Measurements from ENCODE around the gene CFAP97. TPM values are rescaled to one million over a fixed set of nuclear protein-coding genes. Genes with fewer than 3 reads are reported as not detected.

Gene CFAP97
- total RNA-seq (10 to 100 TPM; 29.8 to 35.3 (median 31.8) TPM), total RNA-seq (56.2 to 182 (median 88.9) reads per million in 29 experiments)
- total RNA-seq (2013), result 43.6 TPM

DNA sequence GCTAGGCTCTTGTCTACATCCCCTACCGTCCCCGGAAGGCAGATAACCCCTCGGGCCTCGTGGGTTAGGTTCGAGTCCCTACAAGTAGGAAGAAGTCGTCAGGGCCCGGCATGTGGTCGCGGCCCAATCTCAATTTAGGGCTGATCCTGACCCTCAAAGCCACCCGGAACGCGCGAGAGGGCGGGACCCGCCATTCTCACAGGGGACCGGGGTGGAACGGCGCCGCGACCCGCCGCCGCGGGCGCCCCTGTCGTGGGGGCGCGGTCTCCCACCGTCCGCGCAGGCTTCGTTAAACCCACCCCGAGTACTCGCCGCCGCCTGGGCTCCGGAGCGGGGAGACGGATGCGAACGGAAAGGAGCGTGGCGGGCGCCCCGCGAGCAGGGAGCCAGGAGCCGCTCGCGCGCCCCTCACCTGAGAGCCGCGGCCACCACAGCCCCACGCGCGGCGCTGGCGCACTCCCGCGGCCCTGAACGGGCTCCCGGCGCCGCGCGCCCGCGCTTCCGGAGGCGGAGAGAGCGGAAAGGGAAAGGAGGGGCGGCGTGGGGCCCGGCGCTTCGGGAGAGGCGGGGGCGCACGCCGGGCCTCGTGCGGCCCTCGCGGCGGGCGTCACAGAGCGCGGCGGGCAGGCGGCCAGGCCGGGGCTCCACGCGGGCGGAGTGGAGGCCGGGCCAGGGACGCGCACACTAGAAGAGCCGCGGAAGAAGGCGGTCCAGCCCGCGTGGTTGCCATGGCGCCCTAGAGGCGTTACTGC is at the start of gene CFAP97:
Gene CFAP97, minus strand, starts transcription at position 515 of the 752 bp plus-strand sequence. CDS start 12,804 bp downstream, outside the sequence.
- Histone ChIP-seq H3K27me3 (replicated peaks in 1 of 2; ENCODE audit: control insufficient read depth in 2 of 2, extremely low read depth in 1 of 2, insufficient read depth in 2 of 2, low read length in 1 of 2) (no peaks in the 10 kb centered on the region), H3K4me3 (ENCODE audit: control insufficient read depth in 1 of 2, extremely low read depth in 1 of 2, low read length in 1 of 2) (peak within 1 kb of the TSS; percentile 64 to 72), H3K9me3 (no peaks in the 10 kb centered on the region), H3K27ac (ENCODE audit: low read length) (peak within 1 kb of the TSS; percentile 84), H3K36me3 (ENCODE audit: control insufficient read depth in 2 of 2, extremely low read depth in 1 of 2, insufficient read depth in 1 of 2, low read length in 1 of 2) (no peaks in the 10 kb centered on the region), H3K4me1 (ENCODE audit: control insufficient read depth in 1 of 2, extremely low read depth in 1 of 2, insufficient read depth in 2 of 2, low read length in 2 of 2) (peaks cover 19 to 32% of the 10 kb centered on the region in 2 experiments)
- Mint-ChIP-seq H3K36me3 (peaks cover 4% of the 10 kb centered on the region), H3K4me3 (peak within 1 kb of the TSS; percentile 93 to 95 (median 95)), H3K9me3 (no peaks in the 10 kb centered on the region), H3K27me3 (no peaks in the 10 kb centered on the region), H3K4me1 (peaks cover 48 to 57% (median 49%) of the 10 kb centered on the region in 3 donors), H3K27ac (peak within 1 kb of the TSS; percentile 97 to 99)
- ChIA-PET CTCF (interaction anchor here in 1 of 2 donors (0.9 kb wide), 1 partner anchor 51 kb away, joined by 4 read pairs; no protein-coding TSS in a partner anchor), POLR2A (no interaction called here)
- under 1% methylated on average over 103 of the region's 103 CpGs for WGBS (ENCODE audit: insufficient coverage)
- DNase-seq (peak; percentile 68 to 92 (median 79)), ATAC-seq (replicated peaks in 1 of 4) (peak; percentile 83 to 86 (median 85))

DNA sequence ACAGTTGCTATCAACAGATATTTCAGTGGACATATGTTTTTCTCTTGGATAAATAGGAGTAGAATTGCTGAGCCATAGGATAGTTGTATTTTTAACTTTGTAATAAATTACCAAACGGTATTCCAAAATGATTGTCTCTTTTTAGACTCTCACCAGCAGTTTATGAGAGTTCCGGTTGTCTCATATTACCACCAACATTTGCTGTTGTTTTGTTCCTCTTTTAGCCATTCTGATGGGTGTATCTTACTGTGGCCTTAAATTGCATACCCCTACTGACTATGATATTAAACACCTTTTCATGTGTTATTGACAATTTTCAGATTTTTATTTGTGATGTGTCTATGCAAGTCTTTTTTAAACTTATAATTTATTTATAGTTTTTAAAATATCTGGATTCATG is 45.3 kb upstream of the CFAP97 start:
- peaks cover 22% of the 10 kb centered on the region for H3K36me3 Mint-ChIP-seq
- no CpG with 5 or more reads among the region's 2 CpGs for whole genome bisulfite sequencing (ENCODE audit: insufficient coverage)
- no peaks in the 10 kb centered on the region for H3K9me3 ChIP-seq
- no peaks in the 10 kb centered on the region for H3K27me3 ChIP-seq (replicated peaks in 1 of 2; ENCODE audit: control insufficient read depth in 2 of 2, extremely low read depth in 1 of 2, insufficient read depth in 2 of 2, low read length in 1 of 2)
- ATAC-seq (replicated peaks in 1 of 4), result no peak
- no peaks in the 10 kb centered on the region for H3K27me3 Mint-ChIP-seq
- peaks cover 3% of the 10 kb centered on the region in 2 experiments for H3K4me1 ChIP-seq (ENCODE audit: control insufficient read depth in 1 of 2, extremely low read depth in 1 of 2, insufficient read depth in 2 of 2, low read length in 2 of 2)
- no peak overlapping the region for H3K27ac ChIP-seq (ENCODE audit: low read length)
- CTCF ChIA-PET, result no interaction called here
- no peak overlapping the region for H3K27ac Mint-ChIP-seq
- no peak overlapping the region for H3K4me3 Mint-ChIP-seq
- no peaks in the 10 kb centered on the region for H3K36me3 ChIP-seq (ENCODE audit: control insufficient read depth in 2 of 2, extremely low read depth in 1 of 2, insufficient read depth in 1 of 2, low read length in 1 of 2)
- no peak for DNase-seq
- H3K4me1 Mint-ChIP-seq, result peaks cover 22 to 42% (median 30%) of the 10 kb centered on the region in 3 donors
- no peaks in the 10 kb centered on the region for H3K9me3 Mint-ChIP-seq
- H3K4me3 ChIP-seq (ENCODE audit: control insufficient read depth in 1 of 2, extremely low read depth in 1 of 2, low read length in 1 of 2), result no peak overlapping the region
- POLR2A ChIA-PET, result no interaction called here

DNA sequence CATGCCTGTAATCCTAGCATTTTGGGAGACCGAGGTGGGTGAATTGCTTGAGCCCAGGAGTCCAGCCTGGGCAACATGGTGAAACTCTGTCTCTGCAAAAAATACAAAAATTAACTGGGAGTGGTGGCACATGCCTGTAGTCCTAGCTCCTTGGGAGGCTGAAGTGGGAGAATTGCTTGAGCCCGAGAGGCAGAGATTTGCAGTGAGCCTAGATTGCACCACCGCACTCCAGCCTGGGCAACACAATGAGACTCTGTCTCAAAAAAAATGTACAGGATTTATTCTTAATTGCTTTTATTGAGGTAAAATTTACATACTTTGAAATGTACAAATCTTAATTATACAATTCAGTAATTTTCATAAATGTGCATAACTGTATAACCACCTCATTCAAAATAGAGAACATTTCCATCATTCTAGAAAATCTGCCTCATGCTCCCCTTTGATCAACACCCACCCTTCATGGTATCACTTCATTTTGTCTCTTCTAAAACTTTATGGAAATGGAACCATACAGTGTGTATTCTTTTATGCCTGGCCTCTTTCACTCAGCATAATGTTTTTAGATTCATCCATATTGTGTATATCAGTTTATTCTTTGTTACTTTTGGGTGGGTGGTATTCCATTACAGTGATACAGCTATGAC is 44.7 kb upstream of the CFAP97 start:
- Mint-ChIP-seq H3K27me3 (no peaks in the 10 kb centered on the region), H3K27ac (no peak overlapping the region), H3K9me3 (no peaks in the 10 kb centered on the region), H3K4me3 (no peak overlapping the region), H3K36me3 (peaks cover 21% of the 10 kb centered on the region), H3K4me1 (peaks cover 17 to 36% (median 24%) of the 10 kb centered on the region in 3 donors)
- 86% methylated on average over 2 of the region's 3 CpGs for WGBS (ENCODE audit: insufficient coverage)
- Histone ChIP-seq H3K27ac (ENCODE audit: low read length) (no peak overlapping the region), H3K27me3 (replicated peaks in 1 of 2; ENCODE audit: control insufficient read depth in 2 of 2, extremely low read depth in 1 of 2, insufficient read depth in 2 of 2, low read length in 1 of 2) (no peaks in the 10 kb centered on the region), H3K4me1 (ENCODE audit: control insufficient read depth in 1 of 2, extremely low read depth in 1 of 2, insufficient read depth in 2 of 2, low read length in 2 of 2) (peaks cover 0 to 2% of the 10 kb centered on the region in 2 experiments), H3K36me3 (ENCODE audit: control insufficient read depth in 2 of 2, extremely low read depth in 1 of 2, insufficient read depth in 1 of 2, low read length in 1 of 2) (no peaks in the 10 kb centered on the region), H3K9me3 (no peaks in the 10 kb centered on the region), H3K4me3 (ENCODE audit: control insufficient read depth in 1 of 2, extremely low read depth in 1 of 2, low read length in 1 of 2) (no peak overlapping the region)
- ATAC-seq (replicated peaks in 1 of 4), result no peak
- POLR2A ChIA-PET, result no interaction called here
- CTCF ChIA-PET, result interaction anchor here in 1 of 2 donors (0.6 kb wide), 1 partner anchor 1862 kb away, joined by 14 read pairs; no protein-coding TSS in a partner anchor
- no peak for DNase-seq

DNA sequence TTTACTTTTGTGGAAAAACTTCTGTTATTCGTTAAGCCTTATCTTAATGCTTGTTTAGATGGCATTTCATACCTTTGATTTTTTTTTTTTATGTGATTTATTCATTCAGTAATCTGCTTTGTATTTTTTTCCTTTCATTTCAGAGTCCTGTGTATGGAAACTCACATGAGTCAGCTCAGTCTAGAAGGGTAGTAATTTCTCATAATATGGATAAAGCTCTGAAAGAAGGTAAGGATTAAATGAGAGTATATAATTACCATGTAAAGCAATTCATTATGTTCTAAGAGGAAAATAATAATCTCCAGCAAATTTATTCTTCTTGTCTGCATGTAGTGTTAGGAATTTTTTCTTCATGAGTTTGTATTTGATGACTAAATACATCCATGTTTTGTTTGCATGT is 43.4 kb upstream of the CFAP97 start:
- no peak for ATAC-seq (replicated peaks in 1 of 4)
- H3K36me3 Mint-ChIP-seq, result peaks cover 16% of the 10 kb centered on the region
- Histone ChIP-seq H3K4me1 (ENCODE audit: control insufficient read depth in 1 of 2, extremely low read depth in 1 of 2, insufficient read depth in 2 of 2, low read length in 2 of 2) (peaks cover 0 to 2% of the 10 kb centered on the region in 2 experiments), H3K36me3 (ENCODE audit: control insufficient read depth in 2 of 2, extremely low read depth in 1 of 2, insufficient read depth in 1 of 2, low read length in 1 of 2) (no peaks in the 10 kb centered on the region), H3K4me3 (ENCODE audit: control insufficient read depth in 1 of 2, extremely low read depth in 1 of 2, low read length in 1 of 2) (no peak overlapping the region), H3K9me3 (no peaks in the 10 kb centered on the region), H3K27me3 (replicated peaks in 1 of 2; ENCODE audit: control insufficient read depth in 2 of 2, extremely low read depth in 1 of 2, insufficient read depth in 2 of 2, low read length in 1 of 2) (no peaks in the 10 kb centered on the region), H3K27ac (ENCODE audit: low read length) (no peak overlapping the region)
- ChIA-PET CTCF (interaction anchor here in 1 of 2 donors (0.6 kb wide), 1 partner anchor 21 kb away, joined by 3 read pairs; no protein-coding TSS in a partner anchor), POLR2A (interaction anchor here in 1 of 2 donors (0.6 to 0.7 kb wide), 2 partner anchors 27 to 28 kb away, joined by 3 to 10 read pairs; no protein-coding TSS in a partner anchor)
- H3K4me1 Mint-ChIP-seq, result peaks cover 15 to 26% (median 16%) of the 10 kb centered on the region in 3 donors
- no peak overlapping the region for H3K27ac Mint-ChIP-seq
- no peaks in the 10 kb centered on the region for H3K9me3 Mint-ChIP-seq
- H3K27me3 Mint-ChIP-seq, result no peaks in the 10 kb centered on the region
- no peak overlapping the region for H3K4me3 Mint-ChIP-seq
- DNase-seq, result no peak
- WGBS (ENCODE audit: insufficient coverage), result no CpG with 5 or more reads among the region's 1 CpG

DNA sequence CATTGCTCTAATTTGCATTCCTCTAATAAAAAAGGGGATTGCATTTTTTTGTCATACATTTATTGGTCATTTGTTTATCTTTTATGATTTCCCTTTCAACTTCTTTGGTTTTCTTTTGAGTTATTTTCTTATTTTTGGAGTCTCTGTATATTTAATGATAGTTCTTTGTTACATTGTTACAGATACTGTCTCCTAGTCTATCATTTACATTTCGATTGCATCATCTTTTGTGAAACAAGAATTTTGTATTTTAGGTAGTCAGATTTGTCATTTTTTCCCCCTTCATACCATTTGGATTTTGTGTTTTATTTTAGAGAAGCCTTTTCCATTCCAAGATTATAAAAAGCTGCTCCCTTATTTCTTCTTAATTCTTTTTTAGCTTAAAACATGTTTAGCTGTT is 42.7 kb upstream of the CFAP97 start:
- Mint-ChIP-seq H3K27me3 (no peaks in the 10 kb centered on the region), H3K9me3 (no peaks in the 10 kb centered on the region), H3K4me3 (no peak overlapping the region), H3K36me3 (peaks cover 16% of the 10 kb centered on the region), H3K4me1 (peaks cover 8 to 20% (median 9%) of the 10 kb centered on the region in 3 donors), H3K27ac (no peak overlapping the region)
- no peaks in the 10 kb centered on the region for H3K4me1 ChIP-seq (ENCODE audit: control insufficient read depth in 1 of 2, extremely low read depth in 1 of 2, insufficient read depth in 2 of 2, low read length in 2 of 2)
- no CpG with 5 or more reads among the region's 1 CpG for WGBS (ENCODE audit: insufficient coverage)
- no peaks in the 10 kb centered on the region for H3K9me3 ChIP-seq
- H3K4me3 ChIP-seq (ENCODE audit: control insufficient read depth in 1 of 2, extremely low read depth in 1 of 2, low read length in 1 of 2), result no peak overlapping the region
- no peak for DNase-seq
- ChIA-PET CTCF (interaction anchor here in 1 of 2 donors (0.6 kb wide), 1 partner anchor 989 kb away, joined by 5 read pairs; no protein-coding TSS in a partner anchor), POLR2A (interaction anchor here (0.5 to 1.0 kb wide), 4 partner anchors 10 to 1557 kb away, joined by 3 to 10 read pairs (median 4); no protein-coding TSS in a partner anchor)
- no peaks in the 10 kb centered on the region for H3K36me3 ChIP-seq (ENCODE audit: control insufficient read depth in 2 of 2, extremely low read depth in 1 of 2, insufficient read depth in 1 of 2, low read length in 1 of 2)
- no peak overlapping the region for H3K27ac ChIP-seq (ENCODE audit: low read length)
- ATAC-seq (replicated peaks in 1 of 4), result no peak
- no peaks in the 10 kb centered on the region for H3K27me3 ChIP-seq (replicated peaks in 1 of 2; ENCODE audit: control insufficient read depth in 2 of 2, extremely low read depth in 1 of 2, insufficient read depth in 2 of 2, low read length in 1 of 2)

DNA sequence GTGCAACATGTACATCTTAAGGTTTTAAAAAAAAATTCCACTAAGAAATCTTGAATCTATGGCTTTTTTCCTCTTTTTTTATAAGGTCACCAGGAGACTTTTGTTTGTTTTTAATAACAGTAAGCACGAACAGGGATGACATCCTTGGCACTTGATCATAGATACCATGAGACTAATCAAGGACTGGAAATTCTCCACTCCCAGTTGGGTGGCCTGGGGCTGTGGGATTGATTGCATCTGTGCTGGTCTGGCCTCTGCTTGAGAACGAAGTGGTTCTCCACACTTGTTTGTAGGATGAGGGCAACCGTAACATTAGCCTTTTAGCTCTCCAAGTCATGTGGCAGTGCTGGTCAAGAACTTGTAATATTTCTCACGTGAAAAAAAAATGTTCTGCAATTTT is 41.0 kb upstream of the CFAP97 start:
- Histone ChIP-seq H3K27ac (ENCODE audit: low read length) (no peak overlapping the region), H3K9me3 (no peaks in the 10 kb centered on the region), H3K4me3 (ENCODE audit: control insufficient read depth in 1 of 2, extremely low read depth in 1 of 2, low read length in 1 of 2) (no peak overlapping the region), H3K4me1 (ENCODE audit: control insufficient read depth in 1 of 2, extremely low read depth in 1 of 2, insufficient read depth in 2 of 2, low read length in 2 of 2) (no peaks in the 10 kb centered on the region), H3K36me3 (ENCODE audit: control insufficient read depth in 2 of 2, extremely low read depth in 1 of 2, insufficient read depth in 1 of 2, low read length in 1 of 2) (no peaks in the 10 kb centered on the region), H3K27me3 (replicated peaks in 1 of 2; ENCODE audit: control insufficient read depth in 2 of 2, extremely low read depth in 1 of 2, insufficient read depth in 2 of 2, low read length in 1 of 2) (no peaks in the 10 kb centered on the region)
- Mint-ChIP-seq H3K4me1 (peaks cover 2 to 3% (median 3%) of the 10 kb centered on the region in 3 donors), H3K36me3 (peaks cover 16% of the 10 kb centered on the region), H3K9me3 (no peaks in the 10 kb centered on the region), H3K4me3 (no peak overlapping the region), H3K27me3 (no peaks in the 10 kb centered on the region), H3K27ac (no peak overlapping the region)
- WGBS (ENCODE audit: insufficient coverage), result 100% methylated on average over 1 of the region's 4 CpGs
- DNase-seq (no peak), ATAC-seq (replicated peaks in 1 of 4) (no peak)
- ChIA-PET POLR2A (interaction anchor here in 1 of 2 donors (0.5 kb wide), 1 partner anchor 52 kb away, joined by 5 read pairs; no protein-coding TSS in a partner anchor), CTCF (no interaction called here)
